Measurements from ENCODE around the gene FASTK. TPM values are rescaled to one million over a fixed set of nuclear protein-coding genes. Genes with fewer than 3 reads are reported as not detected.

FASTK gene
- polyA plus RNA-seq, 12 donors = 52.7 to 146 (median 55.3) TPM; not detected in 1

DNA sequence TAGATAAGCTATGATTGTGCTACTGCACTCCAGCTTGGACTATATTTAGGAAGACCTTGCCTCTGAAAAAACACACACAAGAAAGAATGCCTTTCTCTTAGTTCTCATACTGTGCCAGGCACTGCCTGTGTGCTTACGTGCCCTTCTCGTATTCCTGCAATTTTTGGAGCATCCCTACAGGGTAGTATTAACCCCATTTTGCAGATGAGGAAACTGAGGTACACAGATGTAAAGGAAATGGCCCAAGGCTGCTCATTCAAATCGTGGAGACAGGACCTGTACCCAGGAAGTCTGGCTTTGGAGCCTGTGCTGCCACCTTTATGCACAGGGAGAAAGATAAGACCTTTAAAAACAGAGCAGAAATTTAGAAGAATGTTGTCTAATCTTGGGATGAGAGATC is 22.4 kb upstream of the FASTK start:
- DNase-seq = no peak

- no peak for DNase-seq
Observed at GRCh38 chr7:151101621-151102396, 21.2 kb upstream of the FASTK start.

GRCh38 chr7:151100921-151101320 is 20.3 kb upstream of the FASTK start:
- DNase-seq = no peak

GRCh38 chr7:151099486-151100211 is 19.0 kb upstream of the FASTK start:
- DNase-seq = no peak

DNA sequence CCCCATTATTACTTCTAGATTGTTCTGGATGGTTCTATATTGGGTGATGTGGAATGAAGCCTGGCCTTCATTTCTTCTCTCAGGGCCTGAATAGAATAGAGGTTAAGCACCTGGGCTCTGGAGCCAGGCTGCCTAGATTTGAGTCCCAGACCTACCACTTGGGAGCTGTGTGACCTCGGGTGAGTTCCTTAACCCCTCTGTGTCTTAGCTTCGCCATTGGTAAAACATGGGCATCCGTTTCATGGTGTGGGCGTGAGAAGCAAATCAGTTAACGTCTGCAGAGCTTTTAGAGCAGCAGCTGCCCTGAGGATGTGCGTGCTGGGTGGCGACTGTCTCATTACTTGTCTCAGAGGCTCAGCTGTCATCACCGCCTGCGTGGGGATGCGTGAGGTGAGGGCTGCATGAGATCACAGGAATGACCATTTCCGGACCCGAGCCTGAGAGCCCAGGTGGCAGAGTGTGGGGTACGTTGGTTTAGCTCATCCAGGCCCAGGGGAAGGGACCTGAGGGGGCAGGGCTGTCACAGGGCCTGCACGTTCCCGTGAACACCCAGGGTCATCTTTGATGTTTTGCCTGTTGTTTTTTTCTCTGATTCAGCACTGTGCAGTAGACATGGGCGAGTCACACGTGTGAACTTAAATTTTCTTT is 15.3 kb upstream of the FASTK start:
- DNase-seq = no peak

DNA sequence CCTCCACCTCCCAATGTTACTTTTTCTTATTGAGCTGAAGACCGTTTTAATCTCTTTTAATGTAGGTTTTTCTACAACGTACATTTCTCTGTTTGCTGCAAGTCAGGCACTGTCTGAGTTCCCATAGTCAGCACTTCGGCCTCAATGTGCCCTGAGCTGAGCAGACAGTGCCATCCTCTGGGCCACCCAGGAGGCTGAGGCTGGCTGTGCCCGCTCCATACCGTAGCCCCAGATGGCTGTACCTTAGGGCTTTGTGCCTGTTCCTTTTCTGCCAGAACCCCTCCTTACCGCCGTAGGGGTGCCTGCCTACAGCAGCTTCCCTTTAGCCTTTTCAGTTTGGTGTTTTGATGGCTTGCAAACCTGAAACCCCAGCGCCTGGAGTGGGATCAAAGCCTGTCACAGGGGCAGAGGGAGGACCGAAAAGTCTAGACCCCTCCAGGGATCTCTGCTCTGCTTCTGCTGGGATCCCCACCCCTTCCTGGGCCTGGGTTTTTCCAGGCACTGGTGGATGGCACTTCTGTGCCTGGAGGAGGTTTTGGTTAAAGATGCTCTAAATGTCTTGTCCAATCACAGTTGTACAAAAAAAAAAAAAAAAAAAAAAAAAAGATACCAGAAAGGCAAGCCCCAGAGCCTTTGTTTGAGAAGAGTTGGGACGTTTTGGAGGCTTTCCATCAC is 14.7 kb upstream of the FASTK start:
- DNase-seq = no peak

GRCh38 chr7:151094675-151095074 is 14.1 kb upstream of the FASTK start:
- DNase-seq = no peak

DNA sequence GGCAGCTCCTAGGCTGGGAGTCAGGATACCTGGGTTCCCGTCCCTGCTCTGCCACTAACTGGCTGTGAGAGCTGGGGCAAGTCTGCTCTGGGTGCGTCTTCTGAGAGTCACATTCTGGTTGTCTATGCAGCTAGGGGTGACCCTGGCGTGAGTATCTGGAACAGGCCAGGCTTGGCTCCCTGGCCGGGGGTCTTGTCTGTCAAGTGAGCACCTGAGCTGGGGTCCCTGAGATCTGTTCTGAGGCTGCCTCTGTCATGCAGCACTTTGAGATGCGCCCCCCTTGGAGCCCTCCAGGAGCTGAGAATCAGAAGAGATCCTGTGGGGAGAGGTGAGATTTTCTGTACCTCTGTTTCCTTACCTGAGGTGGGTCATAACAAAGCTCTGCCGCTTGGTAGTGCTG is 13.1 kb upstream of the FASTK start:
- no peak for DNase-seq

DNA sequence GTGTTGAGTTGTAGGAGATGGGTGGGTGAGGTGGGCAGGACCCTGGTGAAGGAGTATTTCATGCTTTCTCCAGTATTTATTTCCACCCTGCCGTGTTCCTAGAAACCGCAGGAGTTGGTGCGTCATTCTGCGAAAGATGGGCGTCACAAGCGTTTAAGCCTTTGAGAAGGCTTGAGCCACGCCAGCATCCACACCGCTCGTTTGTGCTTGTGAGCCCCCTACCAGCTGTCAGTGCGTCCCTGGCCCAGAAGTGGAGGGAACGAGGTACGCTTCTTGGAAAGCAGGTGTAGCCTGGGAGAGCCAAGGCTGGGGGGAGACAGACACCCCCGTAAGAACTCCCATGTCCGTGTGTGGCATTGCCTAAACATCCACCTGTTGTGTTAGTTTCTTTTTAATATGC is 11.4 kb upstream of the FASTK start:
- no peak for DNase-seq

- DNase-seq = no peak
Observed at GRCh38 chr7:151091431-151091830, 10.8 kb upstream of the FASTK start.

DNA sequence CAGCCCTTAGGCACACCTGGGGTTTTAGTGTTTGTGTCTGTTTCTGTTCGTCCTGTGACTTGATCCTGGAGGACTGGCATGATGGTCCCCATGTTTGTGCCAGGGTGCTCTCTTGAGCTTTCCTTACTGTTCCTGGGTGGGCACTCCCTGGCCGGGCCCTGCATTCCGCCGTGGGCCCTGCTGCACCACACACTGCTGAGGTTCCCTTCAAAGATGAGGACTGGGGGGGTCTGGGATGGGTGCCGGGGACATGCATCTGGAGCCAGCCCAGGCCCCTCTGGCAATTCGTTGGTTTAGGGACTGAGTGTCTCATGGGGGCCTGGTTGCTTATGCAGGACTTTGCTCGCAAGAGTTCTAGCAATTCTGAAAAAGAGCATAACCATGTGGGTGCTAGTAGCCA is 10.4 kb upstream of the FASTK start:
- no peak for DNase-seq

- DNase-seq = no peak
Observed at GRCh38 chr7:151089893-151090730, 9.5 kb upstream of the FASTK start.

GRCh38 chr7:151088856-151089699 is 8.5 kb upstream of the FASTK start:
- DNase-seq = no peak

DNA sequence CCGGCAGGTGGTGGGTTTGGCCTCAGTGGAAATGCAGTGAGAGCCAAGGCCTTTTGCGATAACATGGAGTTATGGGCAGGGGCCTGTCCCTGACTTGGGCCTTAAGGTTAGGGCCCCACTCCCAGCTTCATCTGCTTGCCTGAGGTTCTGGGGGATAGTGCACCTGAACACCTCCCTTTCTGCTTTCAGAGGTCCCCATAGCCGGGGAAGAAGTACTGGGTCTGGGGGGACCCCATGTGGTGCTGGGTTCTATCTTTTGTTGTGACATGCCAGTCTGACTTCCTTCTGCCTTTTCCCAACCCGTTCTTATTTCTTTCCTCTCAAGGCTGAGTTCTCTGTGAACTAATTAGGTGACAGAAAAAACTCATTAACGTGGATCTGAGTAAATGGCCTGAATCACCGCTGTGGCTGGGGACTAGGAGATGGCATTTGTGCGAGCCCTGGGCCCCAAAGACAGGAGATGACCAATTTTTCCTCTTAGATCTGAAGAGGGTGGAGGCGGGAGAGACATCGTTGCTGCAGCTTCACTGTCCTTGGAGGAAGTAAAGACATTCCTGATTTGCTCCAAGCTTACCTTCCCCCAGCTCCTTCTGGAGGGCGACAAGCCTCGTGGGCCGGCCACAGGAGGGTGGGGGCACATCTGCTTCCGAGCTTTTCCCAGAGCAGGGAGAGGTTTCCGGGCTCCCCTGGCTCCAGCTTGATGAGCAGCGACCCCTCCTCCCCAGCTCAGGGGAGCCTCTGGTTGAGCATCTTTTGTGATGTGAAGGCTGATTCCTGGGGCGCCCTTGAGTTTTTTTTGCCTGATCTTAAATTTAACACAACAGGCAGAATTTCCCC is 7.6 kb upstream of the FASTK start:
- no peak for DNase-seq

DNA sequence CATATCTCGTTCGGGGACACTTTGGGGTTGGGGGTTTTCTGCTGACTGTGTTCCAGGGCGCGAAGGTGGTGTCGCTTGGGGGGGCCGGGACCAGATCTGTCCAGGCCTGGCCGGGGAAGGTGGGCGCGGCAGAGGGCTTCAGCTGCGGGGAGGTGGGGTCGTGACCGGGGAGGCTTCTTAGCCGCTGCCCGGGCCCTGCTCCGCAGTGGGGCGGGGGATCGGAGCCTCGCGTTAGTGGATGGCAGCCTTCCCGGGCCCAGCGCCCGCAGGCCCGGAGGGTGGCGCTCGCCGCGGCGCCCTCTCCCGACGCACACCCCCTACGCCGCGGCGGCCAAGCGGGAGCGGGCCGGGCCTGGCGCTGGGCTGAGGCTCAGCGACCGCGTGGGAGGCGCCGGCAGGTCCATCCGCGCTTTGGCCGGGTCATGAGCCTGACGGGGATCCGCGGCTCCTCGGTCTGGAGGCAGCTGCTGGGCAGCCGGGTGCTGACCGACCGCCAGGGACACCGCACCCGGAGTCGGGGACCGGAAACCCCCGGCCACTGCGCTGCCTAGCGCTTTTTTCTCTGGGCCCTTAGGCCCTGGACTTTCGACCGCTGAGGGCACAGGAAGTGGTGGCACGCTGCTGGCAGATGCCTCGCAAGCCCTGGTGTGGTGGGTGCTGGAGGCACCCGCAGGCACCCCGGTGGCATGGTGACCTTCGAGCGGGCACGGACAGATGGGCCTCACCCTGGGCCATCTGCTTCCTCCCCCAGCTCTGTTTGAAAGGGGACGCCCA is 6.8 kb upstream of the FASTK start:
- DNase-seq = no peak

DNA sequence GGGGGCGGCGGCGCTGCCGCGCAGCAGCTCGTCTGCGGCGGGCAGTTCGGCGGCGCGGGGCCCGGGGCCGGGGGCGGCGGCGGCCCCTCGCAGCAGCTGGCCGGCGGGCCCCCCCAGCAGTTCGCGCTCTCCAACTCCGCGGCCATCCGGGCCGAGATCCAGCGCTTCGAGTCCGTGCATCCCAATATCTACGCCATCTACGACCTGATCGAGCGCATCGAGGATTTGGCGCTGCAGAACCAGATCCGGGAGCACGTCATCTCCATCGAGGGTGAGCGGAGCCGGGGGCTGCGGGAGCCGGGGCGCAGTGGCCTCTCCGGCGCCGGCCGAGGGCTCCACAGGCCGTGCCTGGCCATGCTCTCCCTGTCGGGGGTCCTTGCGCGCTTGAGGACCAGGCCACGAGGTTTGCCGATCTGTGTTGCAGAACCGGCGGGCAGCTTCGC is 6.2 kb upstream of the FASTK start:
- DNase-seq = no peak

DNA sequence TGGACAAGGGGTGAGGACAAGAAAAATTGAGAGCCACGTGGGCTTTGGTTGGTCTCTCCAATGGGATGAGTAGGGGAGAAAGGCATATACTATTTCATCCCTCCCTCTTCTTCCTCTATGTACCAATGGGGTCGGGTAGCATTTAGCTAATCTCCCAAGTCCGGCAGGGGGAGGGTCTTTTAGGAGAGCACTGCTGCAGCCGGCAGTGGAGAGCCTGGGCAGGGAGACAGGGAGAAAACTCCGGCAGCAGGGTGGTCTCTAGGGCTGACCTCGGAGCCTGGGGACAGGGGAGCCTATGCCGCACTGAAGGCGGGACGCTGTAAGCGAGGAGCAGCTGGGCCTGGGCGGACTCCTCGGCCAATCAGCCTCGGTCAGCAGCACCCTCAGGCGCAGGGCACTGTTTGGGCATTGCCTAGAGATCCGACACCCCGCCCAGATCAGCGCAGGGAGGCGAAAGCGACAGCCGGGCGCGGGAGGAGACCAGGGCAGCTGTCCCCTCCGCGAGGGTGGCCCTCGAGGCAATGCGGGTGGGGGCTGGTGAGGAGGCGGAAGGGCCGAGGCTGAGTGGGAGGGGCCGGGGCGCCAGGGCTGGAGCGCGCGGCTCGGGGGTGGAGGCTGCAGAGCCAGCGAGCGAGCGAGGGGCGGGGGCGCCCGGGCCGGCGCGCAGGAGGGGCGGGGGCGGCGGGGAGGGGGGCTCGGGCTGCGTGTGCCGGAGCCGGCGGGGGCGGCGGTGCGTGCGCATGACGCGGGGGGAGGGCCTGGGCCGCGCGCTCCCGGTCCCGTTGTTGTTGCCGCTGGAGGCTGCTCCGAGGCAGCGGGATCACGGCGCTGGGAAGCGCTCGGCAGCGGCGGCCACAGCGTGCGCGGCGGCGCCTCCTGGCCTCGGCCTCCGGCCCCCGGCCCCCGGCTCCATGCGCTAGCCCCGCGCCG is 5.3 kb upstream of the FASTK start, which contains the start of gene AGAP3:
Gene AGAP3, plus strand, starts transcription at position 785 of the 930 bp plus-strand sequence. CDS start 267 bp downstream, outside the sequence.
- peak; percentile 85 for DNase-seq
